GM18499 (cell line): Measurements from ENCODE around the gene RIPPLY2.
"Not testable (repeated sequence)": the region's sequence is repeated elsewhere in the genome, so short reads cannot be mapped to it uniquely, and the experiment has no call there.

Source experiments
- ATAC-seq: cut with Tn5 transposase; IDR thresholded peaks from one replicate; pipeline ENCODE4 v1.9.1; 2021; ENCODE audit warnings: moderate number of reproducible peaks; ENCODE audit not compliant: insufficient read depth, unreplicated experiment

The RIPPLY2 gene

GRCh38 chr6:83893024-83893423 lies 39.9 kb downstream of the RIPPLY2 start:
- no peak for ATAC-seq

DNA sequence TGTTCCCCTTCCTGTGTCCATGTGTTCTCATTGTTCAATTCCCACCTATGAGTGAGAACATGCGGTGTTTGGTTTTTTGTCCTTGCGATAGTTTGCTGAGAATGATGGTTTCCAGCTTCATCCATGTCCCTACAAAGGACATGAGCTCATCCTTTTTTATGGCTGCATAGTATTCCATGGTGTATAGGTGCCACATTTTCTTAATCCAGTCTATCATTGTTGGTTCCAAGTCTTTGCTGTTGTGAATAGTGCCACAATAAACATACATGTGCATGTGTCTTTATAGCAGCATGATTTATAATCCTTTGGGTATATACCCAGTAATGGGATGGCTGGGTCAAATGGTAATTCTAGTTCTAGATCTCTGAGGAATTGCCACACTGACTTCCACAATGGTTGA lies 43.9 kb downstream of the RIPPLY2 start:
- not testable (repeated sequence) for ATAC-seq

DNA sequence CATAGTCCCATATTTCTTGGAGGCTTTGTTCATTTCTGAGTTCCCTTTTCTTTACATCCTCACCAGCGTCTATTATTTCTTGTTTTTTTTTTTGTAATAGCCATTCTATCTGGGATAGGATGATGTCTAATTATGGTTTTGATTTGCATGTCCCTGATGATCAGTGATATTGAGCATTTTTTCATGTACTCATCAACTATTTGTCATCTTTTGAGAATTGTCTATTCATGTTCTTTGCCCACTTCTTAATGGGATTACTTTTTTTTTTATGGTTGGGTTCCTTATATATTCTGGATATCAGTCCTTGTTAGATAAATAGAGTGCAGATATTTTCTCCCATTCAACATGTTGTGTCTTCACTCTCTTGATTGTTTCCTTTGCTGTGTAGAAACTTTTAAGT lies 48.5 kb downstream of the RIPPLY2 start:
- no peak for ATAC-seq

GRCh38 chr6:83904395-83904794 lies 51.2 kb downstream of the RIPPLY2 start:
- ATAC-seq: no peak

- ATAC-seq: no peak
Observed at GRCh38 chr6:83905648-83906047, 52.5 kb downstream of the RIPPLY2 start.
